Progenitor cell of endocrine pancreas (in vitro differentiated cells): ENCODE measurements around the gene LDLRAD1. TPM values are rescaled to one million over a fixed set of nuclear protein-coding genes. Genes with fewer than 3 reads are reported as not detected.
"Not testable (repeated sequence)": the region's sequence is repeated elsewhere in the genome, so short reads cannot be mapped to it uniquely, and the experiment has no call there.

Experiments used
- DNase-seq: peaks from one replicate; pipeline ENCODE4 v3.0.0; 2021; ENCODE audit warnings: low spot score; ENCODE audit not compliant: unreplicated experiment
- H3K27ac Mint-ChIP-seq: 2 replicates; pipeline ENCODE4 v1.8.0; 2021; ENCODE audit warnings: mild to moderate bottlenecking, moderate library complexity, mixed read lengths
- H3K27me3 Mint-ChIP-seq: 2 replicates; pipeline ENCODE4 v1.8.0; 2021; ENCODE audit warnings: mixed read lengths
- H3K36me3 Mint-ChIP-seq: 2 replicates; pipeline ENCODE4 v1.8.0; 2022; ENCODE audit warnings: mixed read lengths; ENCODE audit not compliant: insufficient read depth
- H3K4me1 Mint-ChIP-seq: 2 replicates; pipeline ENCODE4 v1.8.0; 2021; ENCODE audit warnings: low read depth, mixed read lengths
- H3K4me3 Mint-ChIP-seq: 2 replicates; pipeline ENCODE4 v1.8.0; 2021; ENCODE audit warnings: low read depth, mild to moderate bottlenecking, moderate library complexity, mixed read lengths
- H3K9me3 Mint-ChIP-seq: 2 replicates; pipeline ENCODE4 v1.8.0; 2021; ENCODE audit warnings: low read depth, mixed read lengths
- total RNA-seq: library from RNA; stranded (reverse); gene quantifications from 2 replicates; pipeline ENCODE4 v1.2.1, GENCODE V29; 2021
- TF ChIP-seq, protein P1 (sequence below): fragments of 200-600 bp; sonication (generic); IDR thresholded peaks from one replicate; pipeline ENCODE4 v1.5.0; 2021; ENCODE audit warnings: antibody characterized with exemption, mild to moderate bottlenecking; ENCODE audit not compliant: unreplicated experiment

The LDLRAD1 gene
- total RNA-seq, 1 donor from 2014 or later = 0.84 TPM

DNA sequence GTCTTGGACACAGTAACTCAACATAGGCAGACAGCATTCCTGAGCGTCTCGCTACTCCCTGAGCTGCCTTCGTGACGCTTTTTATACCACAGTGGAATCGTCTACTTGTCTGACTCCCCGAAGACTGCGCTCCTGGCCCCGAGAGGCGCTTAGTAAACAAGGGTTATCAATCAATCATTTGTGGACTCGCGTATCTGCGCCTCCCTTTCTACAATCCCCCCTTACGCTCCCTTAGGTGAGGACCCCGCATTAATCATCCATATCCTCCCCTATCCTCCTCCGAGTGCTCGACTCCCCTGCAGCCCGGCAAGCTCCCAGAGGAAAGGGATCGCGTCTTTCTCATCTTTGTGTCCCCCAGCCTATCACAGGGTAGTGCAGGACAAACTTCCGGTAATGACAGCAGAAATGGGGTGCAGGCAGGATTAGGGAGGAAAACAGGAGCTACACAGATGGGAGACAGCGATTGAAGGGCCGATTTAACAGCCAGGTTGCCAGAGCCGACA lies 34.5 kb upstream of the LDLRAD1 start:
- Mint-ChIP-seq H3K27ac (no peak overlapping the region), H3K36me3 (peaks cover 5% of the 10 kb centered on the region), H3K9me3 (no peaks in the 10 kb centered on the region), H3K27me3 (no peaks in the 10 kb centered on the region), H3K4me1 (peaks cover 8% of the 10 kb centered on the region), H3K4me3 (no peak overlapping the region)
- DNase-seq = peak; percentile 23
- TF ChIP-seq, protein P1, sequence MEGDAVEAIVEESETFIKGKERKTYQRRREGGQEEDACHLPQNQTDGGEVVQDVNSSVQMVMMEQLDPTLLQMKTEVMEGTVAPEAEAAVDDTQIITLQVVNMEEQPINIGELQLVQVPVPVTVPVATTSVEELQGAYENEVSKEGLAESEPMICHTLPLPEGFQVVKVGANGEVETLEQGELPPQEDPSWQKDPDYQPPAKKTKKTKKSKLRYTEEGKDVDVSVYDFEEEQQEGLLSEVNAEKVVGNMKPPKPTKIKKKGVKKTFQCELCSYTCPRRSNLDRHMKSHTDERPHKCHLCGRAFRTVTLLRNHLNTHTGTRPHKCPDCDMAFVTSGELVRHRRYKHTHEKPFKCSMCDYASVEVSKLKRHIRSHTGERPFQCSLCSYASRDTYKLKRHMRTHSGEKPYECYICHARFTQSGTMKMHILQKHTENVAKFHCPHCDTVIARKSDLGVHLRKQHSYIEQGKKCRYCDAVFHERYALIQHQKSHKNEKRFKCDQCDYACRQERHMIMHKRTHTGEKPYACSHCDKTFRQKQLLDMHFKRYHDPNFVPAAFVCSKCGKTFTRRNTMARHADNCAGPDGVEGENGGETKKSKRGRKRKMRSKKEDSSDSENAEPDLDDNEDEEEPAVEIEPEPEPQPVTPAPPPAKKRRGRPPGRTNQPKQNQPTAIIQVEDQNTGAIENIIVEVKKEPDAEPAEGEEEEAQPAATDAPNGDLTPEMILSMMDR = no peak

DNA sequence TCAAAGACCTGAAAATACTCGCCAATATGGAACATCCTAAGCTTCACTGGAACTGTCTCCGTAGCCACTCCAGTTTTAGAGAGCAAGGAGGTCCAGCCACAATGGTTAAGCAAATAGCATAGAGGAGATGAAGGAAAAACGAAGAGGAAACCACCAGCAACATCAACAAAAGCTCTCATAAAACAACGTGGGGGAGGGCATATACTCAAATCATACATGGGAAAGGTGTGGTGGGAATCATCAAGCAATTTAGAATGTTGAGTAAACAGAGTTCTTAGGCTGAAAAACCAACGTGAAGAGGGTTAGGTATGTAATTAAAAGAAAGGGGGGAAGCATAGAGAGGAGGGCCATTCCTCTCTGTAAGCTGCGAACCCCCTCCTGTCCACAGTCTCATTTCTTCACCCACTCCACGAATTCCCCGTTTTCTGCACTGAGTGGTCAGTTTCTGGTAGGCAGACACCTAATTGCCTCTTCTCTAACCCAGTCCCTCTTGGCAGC lies 34.0 kb upstream of the LDLRAD1 start:
- H3K9me3 Mint-ChIP-seq = no peaks in the 10 kb centered on the region
- DNase-seq = no peak

DNA sequence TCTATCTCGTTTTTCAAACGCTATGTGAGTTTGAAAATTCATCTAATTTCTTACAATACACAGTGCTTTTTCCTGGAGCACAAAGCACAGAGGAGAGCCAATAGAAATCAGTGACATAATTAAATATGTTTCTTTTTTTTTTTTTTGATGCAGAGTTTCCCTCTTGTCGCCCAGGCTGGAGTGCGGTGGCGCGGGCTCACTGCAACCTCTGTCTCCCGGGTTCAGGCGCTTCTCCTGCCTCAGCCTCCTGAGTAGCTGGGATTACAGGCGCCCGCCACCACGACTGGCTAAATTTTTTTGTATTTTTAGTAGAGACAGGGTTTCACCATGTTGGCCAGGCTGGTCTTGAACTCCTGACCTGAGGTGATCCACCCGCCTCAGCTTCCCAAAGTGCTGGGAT lies 32.4 kb upstream of the LDLRAD1 start:
- H3K4me3 Mint-ChIP-seq, H3K36me3 Mint-ChIP-seq, H3K27me3 Mint-ChIP-seq, DNase-seq, H3K9me3 Mint-ChIP-seq, H3K27ac Mint-ChIP-seq: not testable (repeated sequence)
- peaks cover 12% of the 10 kb centered on the region for H3K4me1 Mint-ChIP-seq

More for the DNA sequence above, 34.0 kb upstream of the LDLRAD1 start:
- TF ChIP-seq, protein P1 = no peak
- no peaks in the 10 kb centered on the region for H3K27me3 Mint-ChIP-seq
- no peak overlapping the region for H3K27ac Mint-ChIP-seq
- H3K4me3 Mint-ChIP-seq = no peak overlapping the region
- H3K4me1 Mint-ChIP-seq = peaks cover 12% of the 10 kb centered on the region
- peaks cover 4% of the 10 kb centered on the region for H3K36me3 Mint-ChIP-seq

DNA sequence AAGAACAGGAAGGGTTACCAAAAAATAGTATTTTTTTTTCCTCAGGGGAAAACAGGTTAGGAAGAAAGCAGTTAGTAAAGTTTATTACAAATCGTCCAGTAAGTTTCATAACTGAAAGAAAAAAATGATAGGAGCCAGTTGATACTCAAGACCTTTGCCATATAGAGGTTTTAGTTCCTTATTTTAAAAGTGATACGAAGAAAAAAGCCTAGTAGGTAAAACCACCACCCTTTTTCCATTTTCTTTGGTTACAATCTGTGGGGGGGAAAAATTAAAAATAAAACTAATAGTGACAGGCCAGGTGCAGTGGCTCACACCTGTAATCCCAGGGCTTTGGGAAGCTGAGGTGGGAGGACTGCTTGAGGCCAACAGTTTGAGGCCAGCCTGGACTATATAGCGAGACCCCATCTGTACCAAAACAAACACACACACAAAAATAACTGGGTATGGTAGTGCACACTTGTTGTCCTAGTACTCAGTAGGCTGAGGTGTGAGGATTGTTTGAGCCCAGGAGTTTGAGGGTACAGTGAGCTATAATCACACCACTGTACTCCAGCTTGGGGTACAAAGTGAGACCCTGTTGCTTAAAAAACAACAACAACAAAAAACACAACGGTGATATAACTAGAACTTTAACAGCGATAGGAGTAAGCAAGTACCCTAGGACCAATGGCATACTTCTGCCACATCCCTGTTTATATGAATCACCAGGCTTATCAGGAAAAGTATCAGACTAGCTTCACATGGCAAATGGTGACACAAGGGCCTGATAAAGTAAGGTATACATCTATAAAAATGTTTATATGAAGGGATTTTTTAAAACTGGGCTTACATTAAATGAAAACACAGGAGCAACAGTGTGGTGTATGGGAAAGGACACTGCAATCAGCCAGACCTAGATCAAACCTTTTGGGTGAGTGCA lies 29.7 kb upstream of the LDLRAD1 start:
- no peak for DNase-seq
- Mint-ChIP-seq H3K27me3 (no peaks in the 10 kb centered on the region), H3K27ac (peak overlapping the region; percentile 47), H3K4me1 (peaks cover 7% of the 10 kb centered on the region), H3K36me3 (peaks cover 7% of the 10 kb centered on the region), H3K4me3 (no peak overlapping the region), H3K9me3 (no peaks in the 10 kb centered on the region)
- TF ChIP-seq, protein P1 = no peak

DNA sequence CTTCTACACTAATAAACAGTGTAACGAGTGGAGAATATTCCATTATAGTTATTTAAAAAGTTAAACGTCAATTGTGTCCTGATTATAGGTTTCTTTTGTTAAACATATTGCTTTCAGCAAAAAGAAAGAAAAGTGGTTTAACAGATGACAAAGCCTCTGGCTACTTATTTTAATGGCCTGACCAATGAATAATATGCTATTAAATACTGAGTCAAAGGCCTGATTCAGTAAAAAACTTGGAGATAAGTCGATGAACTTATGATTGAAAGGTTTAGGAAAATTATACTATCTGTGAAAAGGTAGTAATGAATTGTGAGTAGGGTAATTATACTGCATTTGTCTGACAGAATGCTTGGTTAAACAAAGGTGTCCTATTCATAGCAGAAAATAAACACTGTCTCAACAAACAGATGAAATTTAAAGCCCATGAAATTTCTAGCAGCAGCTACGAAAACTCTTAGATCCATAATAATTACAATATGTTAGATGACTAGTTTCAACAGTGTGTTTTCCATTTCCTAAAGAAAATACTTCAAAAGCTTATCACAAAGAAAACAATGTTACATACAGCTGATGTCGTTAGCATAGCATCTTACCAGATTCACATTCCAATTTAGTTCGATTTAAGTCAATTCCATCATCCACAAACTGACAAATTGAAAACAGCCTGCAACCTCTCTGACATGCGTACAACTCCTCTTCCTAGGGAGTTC lies 28.8 kb upstream of the LDLRAD1 start:
- Mint-ChIP-seq H3K9me3 (no peaks in the 10 kb centered on the region), H3K36me3 (peaks cover 9% of the 10 kb centered on the region), H3K4me3 (no peak overlapping the region), H3K27me3 (no peaks in the 10 kb centered on the region), H3K4me1 (peaks cover 7% of the 10 kb centered on the region), H3K27ac (peak overlapping the region; percentile 47)
- TF ChIP-seq, protein P1 = no peak
- DNase-seq = no peak
